WI38 (cell line): ENCODE results near the gene SCRG1.
A peak's percentile ranks its signal among the peaks of the same experiment; 100 is the strongest.

Source experiments
- H3K4me3 ChIP-seq: 2 replicates; pipeline ENCODE4 v1.5.1; 2011; ENCODE audit warnings: low read depth, mild to moderate bottlenecking, control low read depth, low read length
- TF ChIP-seq, protein P1 (sequence below): IDR thresholded peaks from 2 replicates; pipeline ENCODE4 v1.5.1; 2012; ENCODE audit warnings: low read depth, mild to moderate bottlenecking, control low read depth, low read length

Gene SCRG1

DNA sequence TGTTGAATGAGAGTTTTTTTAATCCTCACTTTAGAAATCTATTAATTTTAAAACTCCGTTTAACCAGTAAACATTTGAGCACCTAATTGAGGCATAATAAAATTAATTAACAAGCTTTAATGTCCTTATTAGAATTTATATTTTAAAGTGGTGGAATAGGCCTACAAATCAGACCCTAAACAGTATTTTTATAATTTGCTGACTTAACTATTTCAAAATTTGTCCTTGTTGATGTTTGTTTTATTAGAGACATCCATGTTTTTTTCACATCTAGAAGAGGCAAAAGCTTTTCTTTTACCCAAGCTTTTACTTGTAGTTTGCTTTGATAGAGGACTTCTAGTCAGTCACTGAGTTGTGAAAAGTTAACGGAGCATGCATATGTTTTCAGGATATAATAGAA lies 24.3 kb downstream of the SCRG1 start:
- TF ChIP-seq, protein P1, sequence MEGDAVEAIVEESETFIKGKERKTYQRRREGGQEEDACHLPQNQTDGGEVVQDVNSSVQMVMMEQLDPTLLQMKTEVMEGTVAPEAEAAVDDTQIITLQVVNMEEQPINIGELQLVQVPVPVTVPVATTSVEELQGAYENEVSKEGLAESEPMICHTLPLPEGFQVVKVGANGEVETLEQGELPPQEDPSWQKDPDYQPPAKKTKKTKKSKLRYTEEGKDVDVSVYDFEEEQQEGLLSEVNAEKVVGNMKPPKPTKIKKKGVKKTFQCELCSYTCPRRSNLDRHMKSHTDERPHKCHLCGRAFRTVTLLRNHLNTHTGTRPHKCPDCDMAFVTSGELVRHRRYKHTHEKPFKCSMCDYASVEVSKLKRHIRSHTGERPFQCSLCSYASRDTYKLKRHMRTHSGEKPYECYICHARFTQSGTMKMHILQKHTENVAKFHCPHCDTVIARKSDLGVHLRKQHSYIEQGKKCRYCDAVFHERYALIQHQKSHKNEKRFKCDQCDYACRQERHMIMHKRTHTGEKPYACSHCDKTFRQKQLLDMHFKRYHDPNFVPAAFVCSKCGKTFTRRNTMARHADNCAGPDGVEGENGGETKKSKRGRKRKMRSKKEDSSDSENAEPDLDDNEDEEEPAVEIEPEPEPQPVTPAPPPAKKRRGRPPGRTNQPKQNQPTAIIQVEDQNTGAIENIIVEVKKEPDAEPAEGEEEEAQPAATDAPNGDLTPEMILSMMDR = no peak

DNA sequence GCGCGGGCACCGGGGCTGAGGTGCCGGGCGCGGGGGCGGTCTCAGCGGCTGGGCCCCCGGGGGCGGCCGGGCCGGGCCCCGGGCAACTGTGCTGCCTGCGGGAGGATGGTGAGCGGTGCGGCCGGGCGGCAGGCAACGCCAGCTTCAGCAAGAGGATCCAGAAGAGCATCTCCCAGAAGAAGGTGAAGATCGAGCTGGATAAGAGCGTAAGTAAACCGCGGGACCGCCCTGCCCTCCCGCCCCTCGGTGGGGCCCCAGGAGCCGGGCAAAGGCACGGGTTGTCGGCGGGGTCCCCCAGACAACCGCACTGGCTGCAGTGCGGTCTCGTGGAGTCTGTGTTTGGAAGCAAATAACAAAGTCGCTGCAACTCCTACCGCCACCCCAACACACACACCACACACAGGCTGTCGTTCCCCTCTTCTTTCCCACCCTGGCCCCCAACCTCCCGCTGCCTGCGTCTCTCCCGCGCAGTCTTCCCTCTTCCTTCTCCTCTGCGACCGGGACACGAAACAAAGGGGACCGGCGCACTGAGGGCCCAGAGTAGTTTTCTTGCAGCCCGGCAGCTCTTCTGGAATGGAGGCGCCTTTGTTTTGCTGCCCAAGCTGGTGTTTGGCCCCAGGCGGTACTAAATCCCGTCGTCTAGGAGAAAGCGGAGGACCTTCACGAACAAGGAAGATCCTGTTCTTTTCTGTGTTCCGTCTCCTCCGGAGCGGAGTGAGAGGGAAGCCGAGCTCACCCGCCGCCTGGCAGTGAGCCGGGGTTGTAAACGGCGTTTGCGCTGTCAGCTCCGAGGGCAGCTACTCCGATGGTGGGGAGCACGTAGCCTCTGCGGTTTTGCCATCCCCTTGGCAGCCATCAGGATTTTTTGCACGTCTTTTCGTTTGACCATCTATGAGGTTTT lies 27.4 kb downstream of the SCRG1 start:
- peak overlapping the region; percentile 83 for H3K4me3 ChIP-seq
- TF ChIP-seq, protein P1 = no peak

More for the DNA sequence above, 24.3 kb downstream of the SCRG1 start:
- no peak overlapping the region for H3K4me3 ChIP-seq

DNA sequence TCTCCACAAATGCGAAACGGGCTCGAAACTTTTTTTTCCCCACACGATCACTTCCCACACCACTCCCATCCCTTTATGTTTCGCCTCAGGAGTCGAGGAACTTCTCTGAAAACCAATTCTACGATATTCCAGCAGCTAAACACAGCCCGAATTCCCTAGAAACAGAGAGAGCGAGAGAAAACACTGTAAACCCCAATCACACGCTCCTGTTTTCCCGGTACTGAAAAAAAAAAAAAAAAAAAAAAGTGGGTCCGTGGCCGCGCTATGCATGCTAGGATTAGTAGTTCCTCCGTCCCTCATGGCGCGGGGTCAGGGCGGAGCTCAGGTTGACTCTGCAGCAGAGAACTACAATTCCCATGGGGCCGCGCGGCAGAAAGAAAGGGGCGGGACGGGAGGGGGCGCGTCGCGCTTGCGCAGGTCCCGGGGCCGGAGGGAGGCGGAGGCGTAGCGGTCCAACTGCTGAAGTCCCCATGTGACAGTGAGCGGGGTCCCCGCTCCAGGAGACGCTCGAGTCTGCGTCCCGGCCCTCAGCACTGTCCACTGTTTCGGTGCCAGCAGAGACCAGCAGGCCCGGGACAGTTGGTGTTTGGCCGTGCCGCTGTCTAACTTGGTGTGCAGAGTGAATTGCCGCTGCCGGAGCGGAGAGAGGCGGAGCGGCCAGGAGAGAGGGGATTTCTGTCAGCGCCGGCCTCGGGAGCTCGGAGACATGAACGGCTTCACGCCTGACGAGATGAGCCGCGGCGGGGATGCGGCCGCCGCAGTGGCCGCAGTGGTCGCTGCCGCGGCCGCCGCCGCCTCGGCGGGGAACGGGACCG lies 28.2 kb downstream of the SCRG1 start, which contains the start of gene SAP30:
Gene SAP30 (plus strand): TSS at position 478 of the 815 bp plus-strand sequence. CDS start 229 bp downstream, at position 707.
- peak within 1 kb of the TSS; percentile 83 for H3K4me3 ChIP-seq
- TF ChIP-seq, protein P1 = no peak

DNA sequence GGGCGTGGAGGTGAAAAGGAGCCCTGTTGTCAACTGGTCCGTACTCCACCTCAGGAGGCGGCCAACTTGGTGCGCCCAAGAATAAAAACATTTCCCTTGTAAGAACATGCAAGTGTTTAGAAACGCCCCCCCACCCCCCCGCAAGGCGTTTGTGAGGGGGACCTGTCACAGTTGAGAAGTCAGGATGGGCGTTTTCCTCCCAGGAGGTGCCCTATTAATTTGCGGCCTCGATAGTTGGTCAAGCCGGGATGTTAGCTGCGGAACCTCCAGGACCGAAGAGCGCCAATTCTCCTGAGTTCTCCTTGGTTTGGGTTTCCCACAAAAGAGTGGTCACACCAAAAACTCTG lies 28.8 kb downstream of the SCRG1 start:
- TF ChIP-seq, protein P1 = no peak
- peak overlapping the region; percentile 83 for H3K4me3 ChIP-seq

DNA sequence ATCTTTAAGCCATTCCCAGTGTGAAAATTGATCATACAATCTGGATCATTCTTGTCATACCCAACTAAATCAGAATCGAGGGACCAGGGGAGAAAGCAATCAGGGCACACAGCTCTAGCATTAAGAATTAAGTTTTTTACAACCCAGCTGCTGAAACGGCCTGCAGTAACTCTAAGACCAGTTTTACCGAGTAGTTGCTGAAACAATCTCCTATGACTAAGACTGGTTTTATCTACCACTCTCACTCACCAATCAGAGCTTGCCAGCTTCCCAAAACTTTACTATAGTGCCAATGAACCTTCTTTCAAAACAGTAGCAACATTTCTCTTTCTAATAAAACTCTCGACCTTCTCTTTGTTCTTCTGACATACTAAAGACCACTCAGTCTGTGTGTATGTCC lies 31.0 kb downstream of the SCRG1 start:
- TF ChIP-seq, protein P1 = no peak
- no peak overlapping the region for H3K4me3 ChIP-seq

DNA sequence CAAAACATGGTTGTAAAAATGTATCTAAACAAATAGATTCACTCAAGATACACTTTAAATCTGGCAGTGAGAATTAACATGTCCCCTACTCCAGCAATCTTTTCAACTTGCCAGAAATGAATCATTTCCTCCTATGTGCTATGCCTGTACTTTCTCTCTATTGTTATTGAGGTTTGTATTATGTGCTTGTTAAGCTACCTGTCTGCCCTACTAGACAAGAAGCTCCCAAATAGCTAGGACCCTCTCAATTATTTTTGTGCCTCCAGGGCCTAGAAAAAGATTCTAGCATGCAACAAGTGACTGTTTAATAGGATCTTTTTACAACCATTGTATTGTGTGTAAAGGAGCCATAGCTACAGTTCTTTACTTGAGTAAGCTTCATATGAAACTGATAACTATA lies 31.6 kb downstream of the SCRG1 start:
- no peak overlapping the region for H3K4me3 ChIP-seq
- TF ChIP-seq, protein P1 = no peak

DNA sequence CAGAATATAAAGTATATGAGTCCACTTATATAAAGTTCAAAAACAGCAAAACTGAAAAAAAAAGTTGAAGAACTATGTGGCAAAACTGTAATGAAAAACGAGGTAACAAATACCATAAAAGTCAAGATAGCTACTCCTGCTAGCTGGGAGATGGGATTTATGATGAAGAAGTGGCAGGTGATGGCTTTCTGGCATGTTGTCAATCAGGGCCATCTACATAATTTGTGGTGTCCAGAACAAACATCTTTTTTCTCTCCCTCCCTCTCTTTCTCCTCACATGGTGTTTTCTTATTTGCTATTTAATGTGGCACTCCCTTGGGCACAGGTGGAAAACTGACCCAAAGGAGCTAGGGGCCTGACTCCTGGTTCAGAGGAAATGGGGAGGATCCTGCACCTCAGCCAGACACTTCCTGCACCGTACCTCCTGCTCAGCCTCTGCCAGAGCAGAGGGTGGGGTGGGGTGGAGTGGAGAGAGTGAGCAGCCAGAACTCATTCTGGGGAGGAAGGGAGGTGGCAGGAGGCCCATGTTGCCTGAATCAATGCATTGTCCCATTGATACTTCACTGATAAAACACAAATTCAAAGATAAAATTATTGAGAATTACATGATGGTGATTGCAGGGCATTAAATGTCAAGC lies 33.4 kb downstream of the SCRG1 start:
- H3K4me3 ChIP-seq = no peak overlapping the region
- TF ChIP-seq, protein P1 = no peak
